Measurements from ENCODE around the gene LRMDA.

Gene LRMDA

DNA sequence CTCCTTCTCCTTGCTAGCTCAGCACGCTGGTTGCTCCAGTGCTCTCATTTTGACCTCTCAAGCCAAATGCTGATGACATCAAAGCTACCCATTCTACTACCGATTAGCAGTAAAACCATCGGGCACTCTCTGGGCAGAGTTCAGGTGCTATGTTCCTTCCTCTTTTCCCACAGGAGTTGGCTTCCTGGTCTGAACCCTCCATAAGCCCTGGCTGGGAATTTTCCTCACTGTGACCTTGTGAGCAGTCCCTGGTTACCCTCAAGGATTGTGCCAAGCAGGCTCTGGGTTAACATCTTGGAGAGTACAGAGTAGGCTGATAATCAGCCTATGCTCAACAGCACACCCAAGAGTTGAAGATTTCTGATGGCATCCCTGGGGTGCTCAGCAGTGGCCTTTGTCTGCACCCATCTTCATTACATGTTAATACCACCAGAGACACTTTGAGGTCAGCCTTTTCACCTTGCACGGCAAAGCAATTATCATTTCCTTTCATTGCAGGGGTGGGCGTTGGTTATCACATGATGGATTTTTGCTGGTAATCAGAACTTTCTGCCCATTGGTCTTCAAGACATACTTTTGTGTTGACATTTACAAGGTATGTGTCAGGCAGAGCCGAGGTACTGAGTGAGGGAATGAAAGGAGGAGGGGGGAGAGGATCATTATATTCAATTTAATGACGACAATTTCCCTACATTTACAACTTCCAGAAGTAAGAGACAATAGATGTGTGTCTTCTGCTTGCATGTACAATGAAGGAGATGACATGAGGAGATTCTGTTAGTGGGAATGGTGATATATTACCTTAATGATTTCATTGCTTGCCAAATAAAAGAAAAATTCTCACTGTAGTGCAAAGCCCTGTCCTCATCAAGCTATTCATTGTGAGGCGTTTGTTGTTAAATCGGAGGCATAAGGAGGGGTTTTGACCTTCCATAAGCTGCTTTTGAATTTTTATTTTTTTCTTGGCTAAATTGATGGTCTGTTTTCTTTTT, 452.0 kb downstream of the LRMDA start:
- H3K27me3 Mint-ChIP-seq: no peaks in the 10 kb centered on the region
- no peaks in the 10 kb centered on the region for H3K9me3 Mint-ChIP-seq
- ATAC-seq (no peak), DNase-seq (no peak)
- no peak overlapping the region for H3K4me3 Mint-ChIP-seq
- H3K27ac Mint-ChIP-seq: no peak overlapping the region
- no peaks in the 10 kb centered on the region for H3K4me1 Mint-ChIP-seq

DNA sequence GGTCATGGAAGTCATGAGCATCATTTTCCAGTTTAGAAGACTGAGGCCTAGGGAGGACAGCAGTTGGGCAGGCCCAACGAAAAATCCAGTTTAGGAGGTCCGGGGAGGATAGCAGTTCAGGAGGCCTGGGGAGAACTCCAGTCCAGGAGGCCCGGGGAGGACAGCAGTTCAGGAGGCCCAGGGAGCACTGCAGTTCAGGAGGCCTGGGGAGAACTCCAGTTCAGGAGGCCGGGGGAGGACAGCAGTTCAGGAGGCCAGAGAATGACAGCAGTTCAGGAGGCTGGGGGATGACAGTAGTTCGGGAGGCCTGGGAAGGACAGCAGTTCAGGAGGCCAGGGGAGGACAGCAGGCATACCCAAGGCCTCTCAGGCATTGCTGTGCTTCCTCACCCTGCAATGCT, 453.4 kb downstream of the LRMDA start:
- DNase-seq (no peak), ATAC-seq (no peak)
- Mint-ChIP-seq H3K4me3 (no peak overlapping the region), H3K4me1 (no peaks in the 10 kb centered on the region), H3K9me3 (no peaks in the 10 kb centered on the region), H3K27ac (no peak overlapping the region), H3K27me3 (no peaks in the 10 kb centered on the region)

DNA sequence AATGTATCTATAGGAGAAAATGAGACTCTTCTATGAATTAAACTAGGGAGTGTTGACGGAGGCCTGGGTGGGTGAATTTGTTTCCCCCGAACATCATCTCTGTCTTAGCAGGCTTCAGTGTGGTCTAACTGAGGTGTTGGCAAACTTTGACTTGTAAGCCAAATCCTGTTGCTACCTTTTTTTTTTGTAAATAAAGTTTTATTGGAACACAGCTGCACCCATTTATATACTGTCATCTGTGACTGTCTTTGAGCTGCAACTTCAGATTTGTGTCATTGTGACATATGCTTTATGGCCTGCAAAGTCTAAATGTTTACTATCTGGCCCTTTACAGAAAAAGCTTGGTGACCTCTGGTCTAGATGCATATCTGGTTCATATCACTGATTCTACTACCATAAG, 455.9 kb downstream of the LRMDA start:
- ATAC-seq (no peak), DNase-seq (no peak)
- Mint-ChIP-seq H3K27me3 (no peaks in the 10 kb centered on the region), H3K27ac (no peak overlapping the region), H3K4me1 (no peaks in the 10 kb centered on the region), H3K9me3 (no peaks in the 10 kb centered on the region), H3K4me3 (no peak overlapping the region)

DNA sequence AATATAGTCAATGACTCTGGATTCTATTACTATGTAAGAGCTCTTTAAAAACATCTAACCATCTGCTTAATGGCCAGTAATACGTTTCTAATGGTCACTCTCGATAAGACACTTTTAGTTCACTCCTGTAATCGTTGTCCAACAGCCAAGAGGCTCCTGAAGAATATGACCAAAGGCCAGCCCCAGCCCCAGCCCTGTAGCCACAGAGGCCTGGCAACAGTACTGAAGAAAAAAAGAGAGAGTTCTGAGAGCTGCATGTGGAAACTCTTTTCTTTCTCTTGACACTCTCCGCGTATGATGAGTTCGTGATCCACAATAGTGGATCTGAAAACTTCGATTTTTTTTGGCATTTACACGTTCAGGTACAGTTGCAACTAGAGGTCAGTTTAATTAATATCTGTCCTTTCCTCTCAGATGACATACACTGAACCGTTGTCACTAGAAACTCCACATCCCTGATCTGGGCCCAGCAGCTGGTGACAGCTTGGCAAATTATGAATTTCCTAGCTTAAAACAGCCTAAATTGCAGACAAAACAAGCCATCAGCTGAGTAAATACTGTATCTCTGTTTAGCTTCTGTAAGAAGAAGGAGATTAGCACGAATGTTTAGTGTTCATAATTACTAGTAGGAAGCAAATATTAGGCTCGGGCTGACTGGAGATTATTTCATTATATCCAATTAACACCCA, 456.7 kb downstream of the LRMDA start:
- no peaks in the 10 kb centered on the region for H3K27me3 Mint-ChIP-seq
- H3K27ac Mint-ChIP-seq: no peak overlapping the region
- no peaks in the 10 kb centered on the region for H3K9me3 Mint-ChIP-seq
- no peak overlapping the region for H3K4me3 Mint-ChIP-seq
- no peaks in the 10 kb centered on the region for H3K4me1 Mint-ChIP-seq
- DNase-seq (no peak), ATAC-seq (no peak)

DNA sequence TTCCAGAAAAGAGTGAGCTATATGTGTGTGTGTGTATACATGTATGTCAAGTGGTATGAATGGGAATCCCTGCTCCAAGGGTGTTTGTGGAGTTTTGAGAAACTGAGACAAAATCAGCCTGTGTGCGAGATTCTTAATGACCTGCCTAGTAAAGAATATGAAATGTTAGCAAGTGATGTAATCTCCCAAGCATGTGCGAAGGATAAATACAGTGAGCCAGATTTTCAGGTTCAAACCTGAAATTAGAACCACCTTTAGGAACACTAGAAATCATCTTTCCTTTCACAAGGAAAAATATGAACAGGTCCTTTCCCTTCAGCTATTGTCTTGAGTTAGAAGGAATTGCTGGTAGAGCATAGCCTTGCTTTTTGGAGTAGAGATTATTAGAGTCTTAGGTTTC, 457.6 kb downstream of the LRMDA start:
- DNase-seq (no peak), ATAC-seq (no peak)
- no peak overlapping the region for H3K27ac Mint-ChIP-seq
- H3K27me3 Mint-ChIP-seq: no peaks in the 10 kb centered on the region
- H3K4me1 Mint-ChIP-seq: no peaks in the 10 kb centered on the region
- H3K4me3 Mint-ChIP-seq: no peak overlapping the region
- no peaks in the 10 kb centered on the region for H3K9me3 Mint-ChIP-seq

DNA sequence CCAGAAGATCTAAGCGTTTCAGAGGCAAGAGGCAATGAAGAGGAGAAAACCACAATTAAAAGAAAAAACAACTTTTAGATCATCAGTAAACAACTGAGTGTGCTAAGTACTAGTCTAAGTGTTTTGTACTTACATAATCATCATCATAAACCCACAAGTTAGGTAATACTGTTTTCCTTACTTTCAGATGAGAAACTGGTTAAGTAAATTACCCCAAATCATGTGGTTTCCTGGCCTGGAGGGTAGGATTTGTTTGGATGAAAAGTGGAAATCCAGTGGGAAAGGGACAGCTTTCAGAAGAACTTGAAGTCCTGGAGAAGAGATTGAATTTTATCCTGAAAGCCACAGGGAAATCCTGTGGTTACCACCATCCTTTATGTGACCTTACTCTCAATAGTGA, 463.3 kb downstream of the LRMDA start:
- H3K27me3 Mint-ChIP-seq: no peaks in the 10 kb centered on the region
- ATAC-seq (no peak), DNase-seq (no peak)
- no peaks in the 10 kb centered on the region for H3K4me1 Mint-ChIP-seq
- no peaks in the 10 kb centered on the region for H3K9me3 Mint-ChIP-seq
- no peak overlapping the region for H3K4me3 Mint-ChIP-seq
- no peak overlapping the region for H3K27ac Mint-ChIP-seq

DNA sequence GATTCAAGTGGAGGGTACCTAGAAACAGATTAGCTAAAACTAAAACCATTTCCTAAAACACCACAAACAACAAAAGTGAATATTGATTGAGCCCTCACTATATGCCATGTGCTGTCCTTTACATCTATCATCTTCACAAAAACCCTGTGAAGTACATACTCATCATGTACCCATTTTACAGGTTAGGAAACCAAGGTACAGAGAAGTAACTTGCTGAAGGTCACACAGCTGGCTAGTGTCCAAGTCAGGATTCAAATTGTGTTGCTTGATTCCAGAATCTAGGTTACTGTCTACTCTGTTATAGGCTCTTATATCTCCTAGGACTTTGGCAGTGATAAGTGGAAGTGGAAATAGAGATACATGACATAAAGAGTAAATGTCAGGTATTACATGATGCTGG, 463.8 kb downstream of the LRMDA start:
- ATAC-seq: no peak
- Mint-ChIP-seq H3K27ac (no peak overlapping the region), H3K27me3 (no peaks in the 10 kb centered on the region), H3K4me3 (no peak overlapping the region), H3K4me1 (no peaks in the 10 kb centered on the region), H3K9me3 (no peaks in the 10 kb centered on the region)
- no peak for DNase-seq

DNA sequence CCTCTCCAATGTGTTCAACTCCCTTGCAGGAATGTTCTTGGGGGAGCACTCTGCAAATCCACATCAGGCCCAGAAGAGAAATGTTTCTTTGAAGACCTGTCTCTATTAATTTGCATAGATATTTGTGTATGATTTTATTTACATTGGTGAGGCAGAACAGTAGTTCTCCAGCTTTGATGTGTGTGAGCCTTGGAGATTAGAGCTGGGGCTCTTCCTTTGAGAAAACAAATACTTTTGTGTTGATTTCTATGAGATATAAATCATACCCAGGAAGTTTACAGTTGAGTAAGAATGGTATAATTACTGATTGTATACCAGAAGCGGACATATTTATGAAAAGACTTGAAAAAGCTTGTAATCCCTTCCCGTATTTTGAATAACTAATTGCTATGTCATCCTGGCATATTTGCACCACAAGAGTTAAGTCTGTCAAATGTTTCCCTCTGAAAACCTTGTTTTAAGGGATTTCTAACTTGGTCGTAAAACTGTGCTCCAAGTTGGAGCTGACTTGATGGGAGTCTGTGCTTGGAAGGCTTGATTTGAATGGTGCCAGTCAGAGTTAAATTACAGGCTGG, 468.5 kb downstream of the LRMDA start:
- no peak for DNase-seq
- peaks cover 20% of the 10 kb centered on the region for H3K27me3 Mint-ChIP-seq
- no peak overlapping the region for H3K4me3 Mint-ChIP-seq
- H3K4me1 Mint-ChIP-seq: no peaks in the 10 kb centered on the region
- H3K9me3 Mint-ChIP-seq: no peaks in the 10 kb centered on the region
- no peak for ATAC-seq
- no peak overlapping the region for H3K27ac Mint-ChIP-seq

DNA sequence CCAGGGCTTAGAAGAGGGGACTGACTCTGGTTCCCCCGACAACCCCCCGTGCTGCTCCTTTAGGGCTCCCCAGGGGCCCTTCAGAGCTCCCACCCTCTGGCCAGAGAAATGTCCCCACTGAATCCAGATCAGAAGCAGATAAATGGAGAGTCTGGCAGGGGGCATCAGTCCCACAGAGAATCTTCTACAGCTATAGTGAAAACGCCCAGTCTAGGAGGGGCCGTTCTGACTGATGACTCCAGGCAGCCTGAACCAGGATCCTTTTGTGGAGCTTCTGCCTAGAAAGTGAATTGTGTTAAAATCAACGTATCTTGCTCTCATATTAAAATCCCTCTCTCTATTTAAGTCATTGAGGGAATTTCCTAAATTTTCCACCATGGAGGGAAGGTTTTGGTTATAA, 471.4 kb downstream of the LRMDA start:
- ATAC-seq: no peak
- Mint-ChIP-seq H3K27me3 (peaks cover 35% of the 10 kb centered on the region), H3K9me3 (no peaks in the 10 kb centered on the region), H3K4me1 (no peaks in the 10 kb centered on the region), H3K4me3 (no peak overlapping the region), H3K27ac (peak overlapping the region in 1 of 2 donors; percentile 63)
- DNase-seq: no peak

DNA sequence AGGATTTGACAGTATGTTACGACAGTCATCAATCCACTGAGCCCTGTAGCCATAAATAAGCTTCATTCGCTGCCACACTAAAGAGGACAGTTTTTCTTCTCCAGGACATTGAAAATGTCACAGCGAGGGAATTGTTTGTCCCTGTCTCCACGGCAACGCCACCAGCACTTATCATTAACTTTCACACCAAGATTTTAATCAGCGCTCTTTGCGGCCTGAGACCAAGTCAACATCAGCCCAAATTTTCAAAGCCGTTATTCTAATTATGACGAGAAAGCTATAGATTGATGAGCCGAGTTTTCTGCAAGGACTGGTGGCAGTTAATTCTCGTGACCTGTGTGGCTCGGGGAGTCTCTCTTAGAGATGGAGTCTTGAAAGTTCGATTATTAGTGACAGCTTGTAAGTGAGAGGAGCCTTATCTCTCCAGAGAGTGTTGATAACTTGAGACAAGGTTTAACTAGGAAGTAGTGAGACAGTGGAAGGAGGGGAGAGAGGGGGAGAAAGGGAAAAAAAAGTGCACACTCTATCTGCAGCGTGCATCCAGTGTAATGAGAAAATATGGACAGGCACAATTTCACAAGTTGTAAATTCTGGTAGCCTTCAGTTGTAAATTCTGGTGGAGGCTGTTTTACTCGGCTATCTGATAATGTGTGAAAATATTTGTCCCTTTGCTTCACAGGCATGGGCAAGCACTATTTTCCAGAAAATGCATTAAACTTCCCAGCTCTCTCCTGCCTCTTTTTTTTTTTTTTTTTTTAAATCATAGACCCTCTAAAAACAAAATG, 473.3 kb downstream of the LRMDA start:
- peak overlapping the region in 1 of 2 donors; percentile 7 for H3K27ac Mint-ChIP-seq
- no peak for DNase-seq
- no peak overlapping the region for H3K4me3 Mint-ChIP-seq
- H3K9me3 Mint-ChIP-seq: no peaks in the 10 kb centered on the region
- no peaks in the 10 kb centered on the region for H3K4me1 Mint-ChIP-seq
- no peak for ATAC-seq
- peaks cover 35% of the 10 kb centered on the region for H3K27me3 Mint-ChIP-seq

DNA sequence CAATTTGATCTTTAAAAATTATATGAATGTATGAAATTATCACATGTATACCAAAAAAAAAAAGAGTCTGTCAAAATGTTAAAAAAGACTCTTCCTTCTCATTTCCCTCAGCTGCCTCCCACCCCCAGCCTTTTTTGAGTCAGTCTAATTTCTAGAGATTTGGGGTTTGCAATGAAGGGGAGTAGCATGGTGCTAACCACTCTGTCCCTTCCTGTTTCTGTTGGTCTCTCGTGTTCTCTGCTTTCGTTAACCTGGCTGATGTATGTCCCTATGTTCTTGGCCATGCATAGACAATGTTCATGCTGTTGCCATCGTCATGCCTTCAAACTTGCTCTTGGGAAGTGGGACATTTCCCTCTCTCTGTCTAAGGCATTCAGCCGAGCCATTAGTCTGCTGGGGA, 474.1 kb downstream of the LRMDA start:
- ATAC-seq: no peak
- no peaks in the 10 kb centered on the region for H3K9me3 Mint-ChIP-seq
- no peak overlapping the region for H3K4me3 Mint-ChIP-seq
- peaks cover 35% of the 10 kb centered on the region for H3K27me3 Mint-ChIP-seq
- H3K27ac Mint-ChIP-seq: no peak overlapping the region
- no peak for DNase-seq
- H3K4me1 Mint-ChIP-seq: no peaks in the 10 kb centered on the region

DNA sequence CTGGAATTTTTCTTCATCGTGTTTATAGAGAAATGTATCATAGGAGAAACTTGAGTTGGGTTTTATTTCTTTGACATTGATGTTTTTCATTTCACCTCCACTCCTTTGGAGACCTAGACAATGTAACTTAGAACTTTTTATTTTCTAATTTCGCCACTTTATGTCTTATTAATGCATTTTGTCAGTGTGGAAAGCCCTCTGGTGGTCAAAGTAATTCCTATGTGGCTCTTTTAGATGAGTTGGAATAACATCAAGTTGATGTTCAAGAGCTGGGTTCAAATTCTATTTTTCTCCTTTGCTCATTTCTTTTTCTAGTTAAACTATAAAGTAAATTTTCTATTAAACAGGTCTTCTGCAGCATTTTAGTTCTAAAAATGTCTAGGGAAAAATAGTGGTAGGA, 478.6 kb downstream of the LRMDA start:
- H3K27me3 Mint-ChIP-seq: peaks cover 20% of the 10 kb centered on the region
- H3K4me1 Mint-ChIP-seq: no peaks in the 10 kb centered on the region
- H3K27ac Mint-ChIP-seq: no peak overlapping the region
- H3K9me3 Mint-ChIP-seq: no peaks in the 10 kb centered on the region
- DNase-seq (no peak), ATAC-seq (no peak)
- H3K4me3 Mint-ChIP-seq: no peak overlapping the region

DNA sequence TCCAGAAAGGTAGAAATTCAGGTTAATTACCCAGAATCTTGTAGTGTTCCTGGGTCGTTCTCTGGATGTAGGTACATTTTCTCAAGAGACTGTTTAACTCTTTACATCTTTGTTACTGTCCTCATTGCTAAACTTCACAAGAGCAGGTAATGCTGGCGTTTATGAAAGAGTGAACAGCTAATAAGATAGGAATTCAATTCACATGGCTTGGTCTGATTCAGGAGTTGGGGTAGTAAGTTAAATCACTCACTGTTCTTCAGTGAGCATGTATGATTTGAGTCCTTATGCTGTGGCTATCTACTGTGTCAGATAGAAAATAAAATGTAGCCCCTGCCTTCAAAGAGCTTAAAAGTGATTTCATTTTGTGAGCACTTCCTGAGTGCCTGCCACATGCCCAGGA, 480.0 kb downstream of the LRMDA start:
- no peak overlapping the region for H3K27ac Mint-ChIP-seq
- ATAC-seq (no peak), DNase-seq (no peak)
- H3K4me1 Mint-ChIP-seq: no peaks in the 10 kb centered on the region
- peaks cover 9% of the 10 kb centered on the region for H3K27me3 Mint-ChIP-seq
- H3K4me3 Mint-ChIP-seq: no peak overlapping the region
- no peaks in the 10 kb centered on the region for H3K9me3 Mint-ChIP-seq

DNA sequence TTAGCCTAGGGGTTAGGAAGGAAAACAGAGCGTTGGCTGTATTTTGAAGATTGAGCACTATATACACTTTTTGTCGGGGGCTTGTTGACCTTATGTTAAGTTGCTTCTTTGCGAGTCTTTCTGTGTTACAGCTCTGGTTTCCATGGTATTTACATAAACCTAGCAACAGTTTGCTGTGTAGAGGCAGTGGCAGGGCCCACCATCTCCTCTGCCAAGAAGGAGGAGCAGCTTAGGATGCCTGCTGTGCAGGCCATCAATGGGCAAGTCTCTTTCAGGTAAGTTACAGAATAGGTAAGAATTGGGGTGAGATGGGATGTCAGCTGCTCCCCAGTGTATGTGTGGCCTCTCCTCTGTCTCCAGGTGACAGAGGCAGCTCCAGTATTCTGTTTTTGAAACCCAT, 485.5 kb downstream of the LRMDA start:
- H3K27ac Mint-ChIP-seq: no peak overlapping the region
- no peaks in the 10 kb centered on the region for H3K4me1 Mint-ChIP-seq
- no peak overlapping the region for H3K4me3 Mint-ChIP-seq
- ATAC-seq (no peak), DNase-seq (no peak)
- no peaks in the 10 kb centered on the region for H3K9me3 Mint-ChIP-seq
- peaks cover 6% of the 10 kb centered on the region for H3K27me3 Mint-ChIP-seq

DNA sequence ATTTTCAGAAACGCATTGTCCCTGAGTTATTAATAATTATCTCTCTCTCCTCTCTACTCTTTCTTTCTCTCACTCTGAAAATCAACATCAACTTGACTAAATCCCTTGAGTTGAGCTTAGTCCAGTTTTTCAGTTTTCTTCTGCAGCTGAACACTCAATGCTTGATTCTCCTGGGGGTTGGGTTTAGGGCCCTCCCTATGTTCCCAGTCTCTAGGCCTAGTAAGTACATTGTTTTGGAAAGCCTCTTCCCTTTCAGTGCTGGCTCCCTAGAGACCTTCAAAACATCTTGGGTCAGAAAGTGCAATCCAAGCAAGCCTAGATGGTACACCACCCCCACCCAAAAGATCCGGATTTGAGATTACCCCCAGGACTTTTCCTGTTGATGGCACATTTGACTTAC, 488.5 kb downstream of the LRMDA start:
- DNase-seq: no peak
- H3K27me3 Mint-ChIP-seq: no peaks in the 10 kb centered on the region
- H3K27ac Mint-ChIP-seq: no peak overlapping the region
- H3K4me3 Mint-ChIP-seq: no peak overlapping the region
- H3K4me1 Mint-ChIP-seq: no peaks in the 10 kb centered on the region
- H3K9me3 Mint-ChIP-seq: no peaks in the 10 kb centered on the region
- no peak for ATAC-seq

Measured in stimulated activated naive CD8-positive, alpha-beta T cell treated with anti-CD3 and anti-CD28 coated beads, Interleukin-15, amount 100 ng/mL, for 72 hours (primary cell).